HEK293 (cell line): ENCODE data around the gene CRACR2A.

Experiments used
- GFI1B ChIP-seq: fragments of 450-650 bp; formaldehyde crosslinking; IDR thresholded peaks from 2 replicates; pipeline ENCODE4 v1.5.1; 2016; ENCODE audit warnings: missing biosample characterization, missing genetic modification characterization
- KLF10 ChIP-seq: fragments of 450-650 bp; IDR thresholded peaks from 2 replicates; pipeline ENCODE4 v1.5.1; 2018; ENCODE audit warnings: missing biosample characterization, mild to moderate bottlenecking, missing genetic modification characterization
- MEIS1 ChIP-seq: sonication (generic); formaldehyde crosslinking; IDR thresholded peaks from 2 replicates; pipeline ENCODE4 v1.8.1; 2022; ENCODE audit warnings: missing genetic modification reagents, mild to moderate bottlenecking, borderline replicate concordance
- SCRT1 ChIP-seq: fragments of 450-650 bp; formaldehyde crosslinking; IDR thresholded peaks from 2 replicates; pipeline ENCODE4 v1.5.1; 2016; ENCODE audit warnings: missing biosample characterization, missing genetic modification characterization, borderline replicate concordance
- YY2 ChIP-seq: fragments of 450-650 bp; formaldehyde crosslinking; IDR thresholded peaks from 2 replicates; pipeline ENCODE4 v1.5.1; 2016; ENCODE audit warnings: missing biosample characterization, missing genetic modification characterization
- ZFP69B ChIP-seq: fragments of 450-650 bp; formaldehyde crosslinking; IDR thresholded peaks from 2 replicates; pipeline ENCODE4 v1.5.1; 2016; ENCODE audit warnings: missing biosample characterization, missing genetic modification characterization
- ZIC2 ChIP-seq: fragments of 450-650 bp; formaldehyde crosslinking; IDR thresholded peaks from 2 replicates; pipeline ENCODE4 v1.5.1; 2016; ENCODE audit warnings: missing biosample characterization, missing genetic modification characterization
- ZNF19 ChIP-seq: fragments of 450-650 bp; formaldehyde crosslinking; IDR thresholded peaks from 2 replicates; pipeline ENCODE4; 2016; ENCODE audit warnings: missing biosample characterization, missing genetic modification characterization, low read depth
- ZNF211 ChIP-seq: fragments of 450-650 bp; formaldehyde crosslinking; IDR thresholded peaks from 2 replicates; pipeline ENCODE4 v1.5.1; 2016; ENCODE audit warnings: low read depth, missing biosample characterization, missing genetic modification characterization
- ZNF335 ChIP-seq: fragments of 450-650 bp; formaldehyde crosslinking; conservative IDR thresholded peaks from 2 replicates; pipeline ENCODE4 v1.5.1; 2016; ENCODE audit warnings: missing biosample characterization, missing genetic modification characterization
- ZNF664 ChIP-seq: fragments of 450-650 bp; formaldehyde crosslinking; IDR thresholded peaks from 2 replicates; pipeline ENCODE4 v1.5.1; 2016; ENCODE audit warnings: missing biosample characterization, missing genetic modification characterization
- ZNF701 ChIP-seq: fragments of 450-650 bp; formaldehyde crosslinking; IDR thresholded peaks from 2 replicates; pipeline ENCODE4 v1.5.1; 2016; ENCODE audit warnings: missing biosample characterization, missing genetic modification characterization
- TF ChIP-seq, protein P1 (sequence below): fragments of 450-650 bp; formaldehyde crosslinking; IDR thresholded peaks from 2 replicates; pipeline ENCODE4 v1.5.1; 2017; ENCODE audit warnings: missing biosample characterization, missing genetic modification characterization
- TF ChIP-seq, protein P2 (sequence below): fragments of 450-650 bp; formaldehyde crosslinking; conservative IDR thresholded peaks from 2 replicates; pipeline ENCODE4 v1.5.1; 2016; ENCODE audit warnings: low read depth, missing biosample characterization, missing genetic modification characterization
- TF ChIP-seq, protein P3 (sequence below): fragments of 450-650 bp; formaldehyde crosslinking; IDR thresholded peaks from 2 replicates; pipeline ENCODE4 v1.5.1; 2016; ENCODE audit warnings: missing biosample characterization, missing genetic modification characterization
- TF ChIP-seq, protein P4 (sequence below): fragments of 450-650 bp; formaldehyde crosslinking; IDR thresholded peaks from 2 replicates; pipeline ENCODE4 v1.5.1; 2017; ENCODE audit warnings: missing biosample characterization, missing genetic modification characterization
- TF ChIP-seq, protein P5 (sequence below): IDR thresholded peaks from 2 replicates; pipeline ENCODE4 v1.6.1; 2011; ENCODE audit warnings: mild to moderate bottlenecking, low read depth, low read length, borderline replicate concordance
- TF ChIP-seq, protein P6 (sequence below): fragments of 450-650 bp; formaldehyde crosslinking; IDR thresholded peaks from 2 replicates; pipeline ENCODE4 v1.5.1; 2016; ENCODE audit warnings: missing biosample characterization, missing genetic modification characterization, borderline replicate concordance
- TF ChIP-seq, protein P7 (sequence below): fragments of 450-650 bp; IDR thresholded peaks from 2 replicates; pipeline ENCODE4 v1.5.1; 2018; ENCODE audit warnings: missing biosample characterization, missing genetic modification characterization
- TF ChIP-seq, protein P8 (sequence below): sonication (generic); formaldehyde crosslinking; IDR thresholded peaks from 2 replicates; pipeline ENCODE4 v1.8.1; 2022; ENCODE audit warnings: mild to moderate bottlenecking, moderate library complexity, missing genetic modification reagents
- TF ChIP-seq, protein P9 (sequence below): fragments of 450-650 bp; formaldehyde crosslinking; IDR thresholded peaks from 2 replicates; pipeline ENCODE4 v1.5.1; 2016; ENCODE audit warnings: missing biosample characterization, missing genetic modification characterization

The CRACR2A gene

DNA sequence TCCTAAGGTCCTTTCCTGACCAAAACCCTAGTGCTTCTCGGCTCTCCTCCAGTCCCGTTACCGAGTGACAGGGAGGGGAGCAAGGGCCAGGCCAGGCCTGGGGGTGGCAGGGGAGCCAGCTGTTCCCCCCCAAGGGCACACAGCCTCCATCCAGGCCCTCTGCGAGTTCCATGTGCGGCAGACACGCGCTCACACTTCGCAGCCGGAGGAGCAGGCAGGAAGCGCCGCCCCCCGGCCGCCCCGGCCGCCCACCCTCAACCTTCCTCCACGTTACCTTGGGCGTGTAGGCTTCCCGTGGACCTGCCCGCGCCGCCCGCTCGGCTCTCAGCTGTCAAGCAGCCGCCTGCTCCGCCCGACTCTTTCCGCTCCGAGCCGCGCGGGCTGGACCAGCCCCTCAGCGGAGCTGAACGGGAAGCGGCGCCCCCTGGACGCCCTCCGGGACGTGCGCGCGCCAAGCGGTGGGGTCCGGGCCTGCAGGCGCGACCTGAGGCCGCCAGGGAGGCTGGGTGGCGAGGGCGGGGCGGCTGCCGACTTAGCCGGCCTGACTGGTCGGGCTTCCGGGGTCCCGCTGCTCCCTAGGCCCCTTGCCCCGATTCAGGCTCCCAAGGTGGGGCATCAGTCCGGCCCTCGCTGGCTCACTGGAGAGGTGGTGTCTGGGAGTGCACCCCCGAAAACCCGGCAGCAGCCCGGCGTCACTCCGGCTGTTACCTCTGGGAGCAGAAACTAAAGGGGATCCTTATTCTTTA, at the start of gene CRACR2A (continued):
- TF ChIP-seq, protein P1, sequence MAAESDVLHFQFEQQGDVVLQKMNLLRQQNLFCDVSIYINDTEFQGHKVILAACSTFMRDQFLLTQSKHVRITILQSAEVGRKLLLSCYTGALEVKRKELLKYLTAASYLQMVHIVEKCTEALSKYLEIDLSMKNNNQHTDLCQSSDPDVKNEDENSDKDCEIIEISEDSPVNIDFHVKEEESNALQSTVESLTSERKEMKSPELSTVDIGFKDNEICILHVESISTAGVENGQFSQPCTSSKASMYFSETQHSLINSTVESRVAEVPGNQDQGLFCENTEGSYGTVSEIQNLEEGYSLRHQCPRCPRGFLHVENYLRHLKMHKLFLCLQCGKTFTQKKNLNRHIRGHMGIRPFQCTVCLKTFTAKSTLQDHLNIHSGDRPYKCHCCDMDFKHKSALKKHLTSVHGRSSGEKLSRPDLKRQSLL (tag by site-specific recombination), result no peak
- no peak for TF ChIP-seq ZNF664 (tag by site-specific recombination)
- TF ChIP-seq ZFP69B (tag by site-specific recombination), result no peak
- TF ChIP-seq, protein P2, sequence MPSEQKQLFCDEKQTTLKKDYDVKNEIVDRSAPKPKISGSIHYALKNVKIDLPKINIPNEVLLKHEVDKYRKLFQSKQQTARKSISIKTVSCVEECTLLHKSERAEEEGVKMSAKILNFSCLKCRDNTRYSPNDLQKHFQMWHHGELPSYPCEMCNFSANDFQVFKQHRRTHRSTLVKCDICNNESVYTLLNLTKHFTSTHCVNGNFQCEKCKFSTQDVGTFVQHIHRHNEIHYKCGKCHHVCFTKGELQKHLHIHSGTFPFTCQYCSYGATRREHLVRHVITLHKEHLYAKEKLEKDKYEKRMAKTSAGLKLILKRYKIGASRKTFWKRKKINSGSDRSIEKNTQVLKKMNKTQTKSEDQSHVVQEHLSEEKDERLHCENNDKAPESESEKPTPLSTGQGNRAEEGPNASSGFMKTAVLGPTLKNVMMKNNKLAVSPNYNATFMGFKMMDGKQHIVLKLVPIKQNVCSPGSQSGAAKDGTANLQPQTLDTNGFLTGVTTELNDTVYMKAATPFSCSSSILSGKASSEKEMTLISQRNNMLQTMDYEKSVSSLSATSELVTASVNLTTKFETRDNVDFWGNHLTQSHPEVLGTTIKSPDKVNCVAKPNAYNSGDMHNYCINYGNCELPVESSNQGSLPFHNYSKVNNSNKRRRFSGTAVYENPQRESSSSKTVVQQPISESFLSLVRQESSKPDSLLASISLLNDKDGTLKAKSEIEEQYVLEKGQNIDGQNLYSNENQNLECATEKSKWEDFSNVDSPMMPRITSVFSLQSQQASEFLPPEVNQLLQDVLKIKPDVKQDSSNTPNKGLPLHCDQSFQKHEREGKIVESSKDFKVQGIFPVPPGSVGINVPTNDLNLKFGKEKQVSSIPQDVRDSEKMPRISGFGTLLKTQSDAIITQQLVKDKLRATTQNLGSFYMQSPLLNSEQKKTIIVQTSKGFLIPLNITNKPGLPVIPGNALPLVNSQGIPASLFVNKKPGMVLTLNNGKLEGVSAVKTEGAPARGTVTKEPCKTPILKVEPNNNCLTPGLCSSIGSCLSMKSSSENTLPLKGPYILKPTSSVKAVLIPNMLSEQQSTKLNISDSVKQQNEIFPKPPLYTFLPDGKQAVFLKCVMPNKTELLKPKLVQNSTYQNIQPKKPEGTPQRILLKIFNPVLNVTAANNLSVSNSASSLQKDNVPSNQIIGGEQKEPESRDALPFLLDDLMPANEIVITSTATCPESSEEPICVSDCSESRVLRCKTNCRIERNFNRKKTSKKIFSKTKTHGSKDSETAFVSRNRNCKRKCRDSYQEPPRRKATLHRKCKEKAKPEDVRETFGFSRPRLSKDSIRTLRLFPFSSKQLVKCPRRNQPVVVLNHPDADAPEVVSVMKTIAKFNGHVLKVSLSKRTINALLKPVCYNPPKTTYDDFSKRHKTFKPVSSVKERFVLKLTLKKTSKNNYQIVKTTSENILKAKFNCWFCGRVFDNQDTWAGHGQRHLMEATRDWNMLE, result no peak
- no peak for TF ChIP-seq ZNF211 (tag by site-specific recombination)
- TF ChIP-seq GFI1B (tag by site-specific recombination), result no peak
- TF ChIP-seq, protein P3, sequence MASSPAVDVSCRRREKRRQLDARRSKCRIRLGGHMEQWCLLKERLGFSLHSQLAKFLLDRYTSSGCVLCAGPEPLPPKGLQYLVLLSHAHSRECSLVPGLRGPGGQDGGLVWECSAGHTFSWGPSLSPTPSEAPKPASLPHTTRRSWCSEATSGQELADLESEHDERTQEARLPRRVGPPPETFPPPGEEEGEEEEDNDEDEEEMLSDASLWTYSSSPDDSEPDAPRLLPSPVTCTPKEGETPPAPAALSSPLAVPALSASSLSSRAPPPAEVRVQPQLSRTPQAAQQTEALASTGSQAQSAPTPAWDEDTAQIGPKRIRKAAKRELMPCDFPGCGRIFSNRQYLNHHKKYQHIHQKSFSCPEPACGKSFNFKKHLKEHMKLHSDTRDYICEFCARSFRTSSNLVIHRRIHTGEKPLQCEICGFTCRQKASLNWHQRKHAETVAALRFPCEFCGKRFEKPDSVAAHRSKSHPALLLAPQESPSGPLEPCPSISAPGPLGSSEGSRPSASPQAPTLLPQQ (tag by site-specific recombination), result peak; percentile 70
- TF ChIP-seq, protein P4, sequence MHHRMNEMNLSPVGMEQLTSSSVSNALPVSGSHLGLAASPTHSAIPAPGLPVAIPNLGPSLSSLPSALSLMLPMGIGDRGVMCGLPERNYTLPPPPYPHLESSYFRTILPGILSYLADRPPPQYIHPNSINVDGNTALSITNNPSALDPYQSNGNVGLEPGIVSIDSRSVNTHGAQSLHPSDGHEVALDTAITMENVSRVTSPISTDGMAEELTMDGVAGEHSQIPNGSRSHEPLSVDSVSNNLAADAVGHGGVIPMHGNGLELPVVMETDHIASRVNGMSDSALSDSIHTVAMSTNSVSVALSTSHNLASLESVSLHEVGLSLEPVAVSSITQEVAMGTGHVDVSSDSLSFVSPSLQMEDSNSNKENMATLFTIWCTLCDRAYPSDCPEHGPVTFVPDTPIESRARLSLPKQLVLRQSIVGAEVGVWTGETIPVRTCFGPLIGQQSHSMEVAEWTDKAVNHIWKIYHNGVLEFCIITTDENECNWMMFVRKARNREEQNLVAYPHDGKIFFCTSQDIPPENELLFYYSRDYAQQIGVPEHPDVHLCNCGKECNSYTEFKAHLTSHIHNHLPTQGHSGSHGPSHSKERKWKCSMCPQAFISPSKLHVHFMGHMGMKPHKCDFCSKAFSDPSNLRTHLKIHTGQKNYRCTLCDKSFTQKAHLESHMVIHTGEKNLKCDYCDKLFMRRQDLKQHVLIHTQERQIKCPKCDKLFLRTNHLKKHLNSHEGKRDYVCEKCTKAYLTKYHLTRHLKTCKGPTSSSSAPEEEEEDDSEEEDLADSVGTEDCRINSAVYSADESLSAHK (tag by site-specific recombination), result no peak
- TF ChIP-seq, protein P5, sequence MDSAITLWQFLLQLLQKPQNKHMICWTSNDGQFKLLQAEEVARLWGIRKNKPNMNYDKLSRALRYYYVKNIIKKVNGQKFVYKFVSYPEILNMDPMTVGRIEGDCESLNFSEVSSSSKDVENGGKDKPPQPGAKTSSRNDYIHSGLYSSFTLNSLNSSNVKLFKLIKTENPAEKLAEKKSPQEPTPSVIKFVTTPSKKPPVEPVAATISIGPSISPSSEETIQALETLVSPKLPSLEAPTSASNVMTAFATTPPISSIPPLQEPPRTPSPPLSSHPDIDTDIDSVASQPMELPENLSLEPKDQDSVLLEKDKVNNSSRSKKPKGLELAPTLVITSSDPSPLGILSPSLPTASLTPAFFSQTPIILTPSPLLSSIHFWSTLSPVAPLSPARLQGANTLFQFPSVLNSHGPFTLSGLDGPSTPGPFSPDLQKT, result no peak
- TF ChIP-seq ZIC2 (tag by site-specific recombination), result no peak
- TF ChIP-seq, protein P6, sequence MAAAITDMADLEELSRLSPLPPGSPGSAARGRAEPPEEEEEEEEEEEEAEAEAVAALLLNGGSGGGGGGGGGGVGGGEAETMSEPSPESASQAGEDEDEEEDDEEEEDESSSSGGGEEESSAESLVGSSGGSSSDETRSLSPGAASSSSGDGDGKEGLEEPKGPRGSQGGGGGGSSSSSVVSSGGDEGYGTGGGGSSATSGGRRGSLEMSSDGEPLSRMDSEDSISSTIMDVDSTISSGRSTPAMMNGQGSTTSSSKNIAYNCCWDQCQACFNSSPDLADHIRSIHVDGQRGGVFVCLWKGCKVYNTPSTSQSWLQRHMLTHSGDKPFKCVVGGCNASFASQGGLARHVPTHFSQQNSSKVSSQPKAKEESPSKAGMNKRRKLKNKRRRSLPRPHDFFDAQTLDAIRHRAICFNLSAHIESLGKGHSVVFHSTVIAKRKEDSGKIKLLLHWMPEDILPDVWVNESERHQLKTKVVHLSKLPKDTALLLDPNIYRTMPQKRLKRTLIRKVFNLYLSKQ (tag by site-specific recombination), result no peak
- TF ChIP-seq ZNF335 (tag by site-specific recombination), result peak; percentile 89
- no peak for TF ChIP-seq KLF10 (tag by site-specific recombination)
- no peak for TF ChIP-seq ZNF701 (tag by site-specific recombination)
- TF ChIP-seq, protein P7, sequence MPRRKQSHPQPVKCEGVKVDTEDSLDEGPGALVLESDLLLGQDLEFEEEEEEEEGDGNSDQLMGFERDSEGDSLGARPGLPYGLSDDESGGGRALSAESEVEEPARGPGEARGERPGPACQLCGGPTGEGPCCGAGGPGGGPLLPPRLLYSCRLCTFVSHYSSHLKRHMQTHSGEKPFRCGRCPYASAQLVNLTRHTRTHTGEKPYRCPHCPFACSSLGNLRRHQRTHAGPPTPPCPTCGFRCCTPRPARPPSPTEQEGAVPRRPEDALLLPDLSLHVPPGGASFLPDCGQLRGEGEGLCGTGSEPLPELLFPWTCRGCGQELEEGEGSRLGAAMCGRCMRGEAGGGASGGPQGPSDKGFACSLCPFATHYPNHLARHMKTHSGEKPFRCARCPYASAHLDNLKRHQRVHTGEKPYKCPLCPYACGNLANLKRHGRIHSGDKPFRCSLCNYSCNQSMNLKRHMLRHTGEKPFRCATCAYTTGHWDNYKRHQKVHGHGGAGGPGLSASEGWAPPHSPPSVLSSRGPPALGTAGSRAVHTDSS (tag by site-specific recombination), result no peak
- TF ChIP-seq, protein P8, sequence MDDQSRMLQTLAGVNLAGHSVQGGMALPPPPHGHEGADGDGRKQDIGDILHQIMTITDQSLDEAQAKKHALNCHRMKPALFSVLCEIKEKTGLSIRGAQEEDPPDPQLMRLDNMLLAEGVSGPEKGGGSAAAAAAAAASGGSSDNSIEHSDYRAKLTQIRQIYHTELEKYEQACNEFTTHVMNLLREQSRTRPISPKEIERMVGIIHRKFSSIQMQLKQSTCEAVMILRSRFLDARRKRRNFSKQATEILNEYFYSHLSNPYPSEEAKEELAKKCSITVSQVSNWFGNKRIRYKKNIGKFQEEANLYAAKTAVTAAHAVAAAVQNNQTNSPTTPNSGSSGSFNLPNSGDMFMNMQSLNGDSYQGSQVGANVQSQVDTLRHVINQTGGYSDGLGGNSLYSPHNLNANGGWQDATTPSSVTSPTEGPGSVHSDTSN (CRISPR knock-in tag), result no peak
- TF ChIP-seq, protein P9, sequence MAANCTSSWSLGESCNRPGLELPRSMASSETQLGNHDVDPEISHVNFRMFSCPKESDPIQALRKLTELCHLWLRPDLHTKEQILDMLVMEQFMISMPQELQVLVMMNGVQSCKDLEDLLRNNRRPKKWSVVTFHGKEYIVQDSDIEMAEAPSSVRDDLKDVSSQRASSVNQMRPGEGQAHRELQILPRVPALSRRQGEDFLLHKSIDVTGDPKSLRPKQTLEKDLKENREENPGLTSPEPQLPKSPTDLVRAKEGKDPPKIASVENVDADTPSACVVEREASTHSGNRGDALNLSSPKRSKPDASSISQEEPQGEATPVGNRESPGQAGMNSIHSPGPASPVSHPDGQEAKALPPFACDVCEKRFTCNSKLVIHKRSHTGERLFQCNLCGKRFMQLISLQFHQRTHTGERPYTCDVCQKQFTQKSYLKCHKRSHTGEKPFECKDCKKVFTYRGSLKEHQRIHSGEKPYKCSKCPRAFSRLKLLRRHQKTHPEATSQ (tag by site-specific recombination), result no peak
- no peak for TF ChIP-seq ZNF19 (tag by site-specific recombination)
- TF ChIP-seq YY2 (tag by site-specific recombination), result no peak
- no peak for TF ChIP-seq MEIS1 (CRISPR knock-in tag)
- no peak for TF ChIP-seq SCRT1 (tag by site-specific recombination)
